B cell (primary cell): ENCODE measurements around the gene LPCAT1.

ENCODE experiments used
- CTCF ChIP-seq: fragments of 200-600 bp; IDR thresholded peaks from one replicate; pipeline ENCODE4 v1.8.0; 2022; ENCODE audit warnings: antibody characterized with exemption, mild to moderate bottlenecking
- EZH2 ChIP-seq: IDR thresholded peaks from 2 replicates; pipeline ENCODE4 v1.6.1; 2012; ENCODE audit warnings: borderline replicate concordance, low read depth, mild to moderate bottlenecking, moderate library complexity, low read length; ENCODE audit not compliant: insufficient read depth, poor library complexity, severe bottlenecking

- TF ChIP-seq CTCF: no peak
- TF ChIP-seq EZH2: no peak
Observed at GRCh38 chr5:1547655-1548054, 23.9 kb upstream of the LPCAT1 start.
